ENCODE results near the gene FBRS.

FBRS gene

DNA sequence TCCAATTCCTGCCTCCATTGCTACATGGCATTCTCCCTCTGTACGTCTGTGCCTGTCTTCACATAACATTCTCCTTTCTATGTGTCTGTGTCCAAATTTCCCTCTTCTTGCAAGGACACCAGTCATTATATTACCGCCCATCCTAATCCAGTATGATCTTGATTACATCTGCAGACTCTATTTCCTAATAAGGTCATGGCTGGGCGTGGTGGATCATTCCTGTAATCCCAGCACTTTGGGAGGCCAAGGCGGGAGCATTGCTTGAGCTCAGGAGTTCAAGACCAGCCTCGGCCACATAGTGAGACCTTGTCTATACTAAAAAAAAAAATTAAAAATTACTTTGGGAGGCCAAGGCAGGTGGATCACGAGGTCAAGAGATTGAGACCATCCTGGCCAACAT lies 12.5 kb upstream of the FBRS start:
- H3K4me3 ChIP-seq (ENCODE audit: extremely low read depth, insufficient read depth, low read length, poor library complexity, severe bottlenecking) = no peak overlapping the region
- H3K27ac ChIP-seq (ENCODE audit: low read depth, low read length, severe bottlenecking) = no peak overlapping the region
- H3K9me3 ChIP-seq (ENCODE audit: control insufficient read depth, low read length) = no peaks in the 10 kb centered on the region
- H3K36me3 ChIP-seq (ENCODE audit: control insufficient read depth, insufficient read depth, low read length) = no peaks in the 10 kb centered on the region
- no peaks in the 10 kb centered on the region for H3K4me1 ChIP-seq (ENCODE audit: control insufficient read depth, insufficient read depth, low read length, poor library complexity, severe bottlenecking)
- WGBS, 2 experiments (ENCODE audit: insufficient coverage in 2 of 2) = 56 to 68% methylated on average over 3 to 6 of the region's 6 CpGs

GRCh38 chr16:30647274-30647571 lies 11.0 kb upstream of the FBRS start:
- no peak overlapping the region for H3K4me3 ChIP-seq (ENCODE audit: extremely low read depth, insufficient read depth, low read length, poor library complexity, severe bottlenecking)
- 88% methylated on average over 1 of the region's 1 CpG; no CpG with 5 or more reads in 1 of the 2 experiments for WGBS, 2 experiments (ENCODE audit: insufficient coverage in 2 of 2)
- H3K27ac ChIP-seq (ENCODE audit: low read depth, low read length, severe bottlenecking) = no peak overlapping the region
- H3K4me1 ChIP-seq (ENCODE audit: control insufficient read depth, insufficient read depth, low read length, poor library complexity, severe bottlenecking) = no peaks in the 10 kb centered on the region
- no peaks in the 10 kb centered on the region for H3K36me3 ChIP-seq (ENCODE audit: control insufficient read depth, insufficient read depth, low read length)
- H3K9me3 ChIP-seq (ENCODE audit: control insufficient read depth, low read length) = no peaks in the 10 kb centered on the region

- Histone ChIP-seq H3K27ac (ENCODE audit: low read depth, low read length, severe bottlenecking) (no peak overlapping the region), H3K4me1 (ENCODE audit: control insufficient read depth, insufficient read depth, low read length, poor library complexity, severe bottlenecking) (no peaks in the 10 kb centered on the region), H3K9me3 (ENCODE audit: control insufficient read depth, low read length) (no peaks in the 10 kb centered on the region), H3K4me3 (ENCODE audit: extremely low read depth, insufficient read depth, low read length, poor library complexity, severe bottlenecking) (peak overlapping the region; percentile 84), H3K36me3 (ENCODE audit: control insufficient read depth, insufficient read depth, low read length) (peaks cover 22% of the 10 kb centered on the region)
- 85 to 89% methylated on average over 14 to 22 of the region's 22 CpGs for WGBS, 2 experiments (ENCODE audit: insufficient coverage in 2 of 2)
These were observed 8.4 kb upstream of the FBRS start for GRCh38 chr16:30649725-30650368.

DNA sequence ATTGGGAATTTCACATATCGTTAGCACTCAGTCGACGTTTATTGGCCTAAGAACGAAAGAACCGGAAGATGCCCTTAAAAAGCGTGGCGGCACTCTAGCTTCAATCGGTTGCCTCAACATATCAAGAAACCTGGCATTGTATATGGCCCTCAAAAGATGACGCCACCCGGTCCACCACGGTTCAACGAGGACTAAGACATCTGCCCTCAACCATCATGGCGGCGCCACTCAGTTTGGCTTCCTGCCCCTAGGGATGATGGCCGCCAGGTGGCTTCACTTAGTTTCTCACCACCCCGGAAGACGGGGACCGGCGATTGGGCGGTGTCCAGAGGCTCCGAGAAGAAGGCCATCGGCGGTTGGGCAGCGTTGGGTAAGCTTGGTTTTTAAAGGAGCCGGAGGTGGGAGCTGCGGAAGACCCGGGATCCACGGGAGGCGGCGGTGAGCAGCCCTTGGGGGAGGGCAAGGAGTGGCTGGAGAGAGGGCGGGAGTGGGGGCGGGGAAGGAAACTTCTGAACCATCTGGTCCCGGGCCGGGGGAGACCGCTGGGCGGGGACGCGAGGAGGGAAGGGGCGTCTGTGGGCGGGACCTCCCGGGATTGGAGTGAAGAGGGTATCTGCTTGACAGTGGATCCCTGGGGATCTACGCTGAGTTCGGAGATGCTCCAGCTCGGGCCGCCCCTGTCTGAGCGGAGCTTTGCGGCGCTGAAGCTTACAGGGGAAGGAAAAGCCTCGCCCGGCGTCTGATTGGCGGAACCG lies 7.7 kb upstream of the FBRS start, which contains the start of gene PRR14:
Gene PRR14 (plus strand): TSS at position 592 of the 755 bp plus-strand sequence. CDS start 686 bp downstream, outside the sequence.
- WGBS, 2 experiments (ENCODE audit: insufficient coverage in 2 of 2) = 11 to 12% methylated on average over 34 to 42 of the region's 53 CpGs
- Histone ChIP-seq H3K27ac (ENCODE audit: low read depth, low read length, severe bottlenecking) (peak within 1 kb of the TSS; percentile 72), H3K4me3 (ENCODE audit: extremely low read depth, insufficient read depth, low read length, poor library complexity, severe bottlenecking) (peak within 1 kb of the TSS; percentile 84), H3K36me3 (ENCODE audit: control insufficient read depth, insufficient read depth, low read length) (peaks cover 29% of the 10 kb centered on the region), H3K9me3 (ENCODE audit: control insufficient read depth, low read length) (no peaks in the 10 kb centered on the region), H3K4me1 (ENCODE audit: control insufficient read depth, insufficient read depth, low read length, poor library complexity, severe bottlenecking) (no peaks in the 10 kb centered on the region)

DNA sequence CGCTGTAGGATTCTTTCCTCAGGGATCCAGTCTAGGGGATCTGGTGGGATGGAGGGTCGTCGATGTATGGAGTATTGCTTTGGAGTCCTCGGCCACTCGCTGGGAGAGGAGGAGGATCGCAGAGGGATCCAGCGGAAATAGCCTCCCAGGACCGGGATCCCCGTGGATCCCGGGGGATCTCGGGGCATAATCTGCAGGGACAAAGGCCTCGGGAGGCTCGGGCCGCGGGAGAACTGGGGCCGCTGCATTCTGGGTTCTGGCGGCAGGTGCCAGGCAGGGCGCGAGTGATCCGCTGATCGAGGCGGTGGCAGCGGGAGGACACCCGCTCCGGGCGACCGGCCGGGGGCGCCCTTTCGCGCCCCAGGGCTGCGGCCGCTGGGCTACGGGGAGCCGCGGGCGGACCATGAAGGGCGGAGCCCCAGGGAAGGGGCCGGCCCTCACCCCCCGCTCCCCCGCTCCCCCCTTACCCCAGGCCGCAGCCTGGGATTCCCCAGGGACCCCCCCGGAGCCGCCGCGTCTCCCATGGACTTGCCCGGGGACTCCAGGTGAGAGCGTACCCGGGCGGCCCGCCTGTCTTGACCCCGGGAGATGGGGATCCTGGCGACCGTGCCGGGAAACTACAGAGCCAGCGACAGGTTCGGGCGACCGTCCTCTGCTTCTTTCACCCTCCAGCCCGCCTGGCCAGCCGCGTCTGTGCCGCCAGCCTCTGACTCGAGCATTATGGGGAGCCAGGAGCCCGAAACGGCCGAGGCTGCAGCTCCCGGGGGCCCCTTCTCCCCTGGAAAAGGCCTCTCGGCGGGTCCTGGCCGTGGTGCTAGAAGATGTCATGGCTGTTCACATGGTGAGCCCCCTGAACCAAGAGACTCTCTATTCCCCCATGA lies 6.9 kb upstream of the FBRS start:
- peak overlapping the region; percentile 72 for H3K27ac ChIP-seq (ENCODE audit: low read depth, low read length, severe bottlenecking)
- H3K9me3 ChIP-seq (ENCODE audit: control insufficient read depth, low read length) = no peaks in the 10 kb centered on the region
- H3K4me3 ChIP-seq (ENCODE audit: extremely low read depth, insufficient read depth, low read length, poor library complexity, severe bottlenecking) = peak overlapping the region; percentile 84
- 0 to 5% methylated on average over 45 to 60 of the region's 71 CpGs for WGBS, 2 experiments (ENCODE audit: insufficient coverage in 2 of 2)
- H3K4me1 ChIP-seq (ENCODE audit: control insufficient read depth, insufficient read depth, low read length, poor library complexity, severe bottlenecking) = no peaks in the 10 kb centered on the region
- H3K36me3 ChIP-seq (ENCODE audit: control insufficient read depth, insufficient read depth, low read length) = peaks cover 37% of the 10 kb centered on the region

DNA sequence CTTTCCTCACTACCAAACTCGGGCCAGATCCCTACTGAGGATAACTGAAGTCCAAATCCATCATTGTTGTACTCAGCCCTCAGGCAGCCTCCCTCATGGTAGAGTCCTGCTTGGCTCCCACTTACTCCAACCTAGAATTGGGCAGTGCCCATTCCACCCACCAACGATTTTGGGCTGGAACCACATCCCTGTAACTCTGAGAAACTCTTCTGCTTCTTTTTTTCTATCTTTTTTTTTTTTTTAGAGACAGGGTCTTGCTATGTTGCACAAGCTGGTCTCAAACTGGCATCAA lies 6.3 kb upstream of the FBRS start:
- Histone ChIP-seq H3K36me3 (ENCODE audit: control insufficient read depth, insufficient read depth, low read length) (peaks cover 43% of the 10 kb centered on the region), H3K27ac (ENCODE audit: low read depth, low read length, severe bottlenecking) (no peak overlapping the region), H3K4me3 (ENCODE audit: extremely low read depth, insufficient read depth, low read length, poor library complexity, severe bottlenecking) (peak overlapping the region; percentile 84), H3K4me1 (ENCODE audit: control insufficient read depth, insufficient read depth, low read length, poor library complexity, severe bottlenecking) (no peaks in the 10 kb centered on the region), H3K9me3 (ENCODE audit: control insufficient read depth, low read length) (no peaks in the 10 kb centered on the region)
- WGBS, 2 experiments (ENCODE audit: insufficient coverage in 2 of 2) = 53 to 71% methylated on average over 1 to 2 of the region's 2 CpGs

DNA sequence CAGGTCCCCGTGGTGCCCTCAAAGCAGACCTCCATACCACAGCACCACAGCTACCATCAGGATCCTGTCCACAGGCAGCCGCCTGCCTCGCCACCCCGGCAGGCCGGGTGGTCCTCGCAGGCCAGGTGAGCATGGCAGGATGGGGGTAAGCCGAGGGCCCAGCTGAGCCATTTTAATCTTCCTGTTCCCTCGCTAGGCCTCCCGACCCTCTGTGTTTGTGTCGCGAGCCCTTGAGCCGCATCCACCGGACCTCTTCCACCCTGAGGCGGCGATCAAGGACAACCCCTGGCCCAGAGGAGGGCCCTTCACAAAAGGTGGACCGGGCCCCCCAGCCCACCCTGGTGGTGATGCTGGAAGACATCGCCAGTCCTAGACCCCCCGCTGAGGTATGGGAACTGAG lies 5.5 kb upstream of the FBRS start:
- WGBS, 2 experiments (ENCODE audit: insufficient coverage in 2 of 2) = 93 to 96% methylated on average over 17 of the region's 18 CpGs
- H3K36me3 ChIP-seq (ENCODE audit: control insufficient read depth, insufficient read depth, low read length) = peaks cover 44% of the 10 kb centered on the region
- H3K9me3 ChIP-seq (ENCODE audit: control insufficient read depth, low read length) = no peaks in the 10 kb centered on the region
- no peaks in the 10 kb centered on the region for H3K4me1 ChIP-seq (ENCODE audit: control insufficient read depth, insufficient read depth, low read length, poor library complexity, severe bottlenecking)
- H3K4me3 ChIP-seq (ENCODE audit: extremely low read depth, insufficient read depth, low read length, poor library complexity, severe bottlenecking) = no peak overlapping the region
- H3K27ac ChIP-seq (ENCODE audit: low read depth, low read length, severe bottlenecking) = no peak overlapping the region

DNA sequence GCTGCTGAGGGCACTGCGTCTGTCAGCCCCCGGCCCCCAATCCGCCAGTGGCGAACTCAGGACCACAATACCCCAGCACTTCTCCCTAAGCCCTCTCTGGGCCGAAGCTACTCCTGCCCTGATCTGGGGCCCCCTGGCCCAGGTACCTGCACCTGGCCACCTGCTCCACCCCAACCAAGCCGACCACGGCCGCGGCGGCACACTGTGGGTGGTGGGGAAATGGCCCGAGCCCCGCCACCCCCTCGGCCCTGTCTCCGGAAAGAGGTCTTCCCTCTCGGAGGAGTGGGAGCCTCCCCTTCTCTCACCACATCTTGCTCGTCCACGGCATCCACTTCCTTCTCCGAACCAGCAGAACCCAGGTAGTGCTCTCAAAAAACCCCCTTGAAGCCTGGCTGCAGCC lies 3.4 kb upstream of the FBRS start:
- WGBS, 2 experiments (ENCODE audit: insufficient coverage in 2 of 2) = 82 to 97% methylated on average over 8 to 17 of the region's 18 CpGs
- no peak overlapping the region for H3K27ac ChIP-seq (ENCODE audit: low read depth, low read length, severe bottlenecking)
- no peak overlapping the region for H3K4me3 ChIP-seq (ENCODE audit: extremely low read depth, insufficient read depth, low read length, poor library complexity, severe bottlenecking)
- H3K9me3 ChIP-seq (ENCODE audit: control insufficient read depth, low read length) = no peaks in the 10 kb centered on the region
- H3K36me3 ChIP-seq (ENCODE audit: control insufficient read depth, insufficient read depth, low read length) = peaks cover 44% of the 10 kb centered on the region
- peaks cover under 1% of the 10 kb centered on the region for H3K4me1 ChIP-seq (ENCODE audit: control insufficient read depth, insufficient read depth, low read length, poor library complexity, severe bottlenecking)

GRCh38 chr16:30655815-30656347 lies 2.4 kb upstream of the FBRS start:
- Histone ChIP-seq H3K4me1 (ENCODE audit: control insufficient read depth, insufficient read depth, low read length, poor library complexity, severe bottlenecking) (peaks cover 8% of the 10 kb centered on the region), H3K9me3 (ENCODE audit: control insufficient read depth, low read length) (no peaks in the 10 kb centered on the region), H3K4me3 (ENCODE audit: extremely low read depth, insufficient read depth, low read length, poor library complexity, severe bottlenecking) (no peak overlapping the region), H3K27ac (ENCODE audit: low read depth, low read length, severe bottlenecking) (no peak overlapping the region), H3K36me3 (ENCODE audit: control insufficient read depth, insufficient read depth, low read length) (peaks cover 48% of the 10 kb centered on the region)
- WGBS, 2 experiments (ENCODE audit: insufficient coverage in 2 of 2) = 95 to 100% methylated on average over 5 to 12 of the region's 12 CpGs

DNA sequence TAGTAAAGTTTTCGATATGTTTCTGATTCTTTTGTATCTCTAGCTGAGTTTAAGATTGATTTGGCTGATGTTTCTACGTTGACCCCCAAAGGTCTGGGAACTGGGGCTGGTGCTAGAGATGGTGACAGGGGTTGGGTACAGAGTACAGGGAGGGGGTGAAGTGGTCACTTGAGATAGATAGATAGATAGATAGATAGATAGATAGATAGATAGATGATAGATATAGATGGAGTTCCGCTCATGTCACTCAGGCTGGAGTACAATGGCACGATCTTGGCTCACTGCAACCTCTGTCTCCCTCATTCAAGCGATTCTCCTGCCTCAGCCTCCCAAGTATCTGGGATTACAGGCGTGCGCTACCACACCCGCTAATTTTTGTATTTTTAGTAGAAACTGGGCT lies 1.8 kb upstream of the FBRS start:
- Histone ChIP-seq H3K4me3 (ENCODE audit: extremely low read depth, insufficient read depth, low read length, poor library complexity, severe bottlenecking) (no peak overlapping the region), H3K27ac (ENCODE audit: low read depth, low read length, severe bottlenecking) (no peak overlapping the region), H3K4me1 (ENCODE audit: control insufficient read depth, insufficient read depth, low read length, poor library complexity, severe bottlenecking) (peaks cover 10% of the 10 kb centered on the region), H3K36me3 (ENCODE audit: control insufficient read depth, insufficient read depth, low read length) (peaks cover 53% of the 10 kb centered on the region), H3K9me3 (ENCODE audit: control insufficient read depth, low read length) (no peaks in the 10 kb centered on the region)
- 98 to 100% methylated on average over 5 to 7 of the region's 8 CpGs for WGBS, 2 experiments (ENCODE audit: insufficient coverage in 2 of 2)
